Peyer's patch (tissue), 4 donors: ENCODE results near the gene EPOP.

ENCODE experiments used
- POLR2A ChIP-seq, 2 donors: fragments of 450-650 bp; IDR thresholded peaks; one replicate each; pipeline ENCODE4 v1.5.1; 2017; ENCODE audit warnings: antibody characterized with exemption in 2 of 2, mild to moderate bottlenecking in 2 of 2, moderate library complexity in 2 of 2
- TF ChIP-seq, protein P1 (sequence below), 6 experiments: fragments of 450-650 bp in 4 of 6; fragments of 200-600 bp in 2 of 6; sonication (generic) in 1 of 6; IDR thresholded peaks; one replicate each; pipeline ENCODE4 v1.5.1; 2017 to 2019; ENCODE audit warnings: antibody characterized with exemption in 6 of 6, mild to moderate bottlenecking in 3 of 6, moderate library complexity in 1 of 6

DNA sequence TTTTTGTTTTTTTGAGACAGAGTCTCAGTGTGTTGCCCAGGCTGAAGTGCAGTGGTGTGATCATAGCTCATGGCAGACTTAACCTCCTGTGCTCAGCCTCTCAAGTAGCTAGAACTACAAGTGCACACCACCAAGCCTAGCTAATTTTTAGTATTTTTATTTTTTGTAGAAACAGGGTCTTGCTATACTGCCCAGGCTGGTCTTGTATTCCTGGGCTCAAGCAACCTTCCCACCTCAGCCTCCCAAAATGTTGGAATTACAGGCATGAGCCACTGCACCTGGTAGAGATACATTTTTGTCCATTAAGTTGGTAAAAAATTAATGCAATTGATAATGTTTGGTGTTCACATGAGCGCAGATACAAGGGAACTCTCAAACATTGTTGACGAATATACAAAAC is 46.8 kb downstream of the EPOP start:
- TF ChIP-seq, protein P1, sequence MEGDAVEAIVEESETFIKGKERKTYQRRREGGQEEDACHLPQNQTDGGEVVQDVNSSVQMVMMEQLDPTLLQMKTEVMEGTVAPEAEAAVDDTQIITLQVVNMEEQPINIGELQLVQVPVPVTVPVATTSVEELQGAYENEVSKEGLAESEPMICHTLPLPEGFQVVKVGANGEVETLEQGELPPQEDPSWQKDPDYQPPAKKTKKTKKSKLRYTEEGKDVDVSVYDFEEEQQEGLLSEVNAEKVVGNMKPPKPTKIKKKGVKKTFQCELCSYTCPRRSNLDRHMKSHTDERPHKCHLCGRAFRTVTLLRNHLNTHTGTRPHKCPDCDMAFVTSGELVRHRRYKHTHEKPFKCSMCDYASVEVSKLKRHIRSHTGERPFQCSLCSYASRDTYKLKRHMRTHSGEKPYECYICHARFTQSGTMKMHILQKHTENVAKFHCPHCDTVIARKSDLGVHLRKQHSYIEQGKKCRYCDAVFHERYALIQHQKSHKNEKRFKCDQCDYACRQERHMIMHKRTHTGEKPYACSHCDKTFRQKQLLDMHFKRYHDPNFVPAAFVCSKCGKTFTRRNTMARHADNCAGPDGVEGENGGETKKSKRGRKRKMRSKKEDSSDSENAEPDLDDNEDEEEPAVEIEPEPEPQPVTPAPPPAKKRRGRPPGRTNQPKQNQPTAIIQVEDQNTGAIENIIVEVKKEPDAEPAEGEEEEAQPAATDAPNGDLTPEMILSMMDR (IDR thresholded peaks at IDR 0.05): no peak
- no peak for TF ChIP-seq POLR2A (IDR thresholded peaks at IDR 0.05)
